Measurements from ENCODE around the gene ZNF682.
A peak's percentile ranks its signal among the peaks of the same experiment; 100 is the strongest.
"Not testable (repeated sequence)": the region's sequence is repeated elsewhere in the genome, so short reads cannot be mapped to it uniquely, and the experiment has no call there.

Gene ZNF682

GRCh38 chr19:20077791-20078463 is 38.6 kb upstream of the ZNF682 start, which contains the start of gene ZNF90:
TSS of gene ZNF90 (plus strand) at chr19:20078000. CDS start at chr19:20078133, 133 bp downstream.
- ChIA-PET POLR2A (no interaction called here), CTCF (interaction anchor here (1.0 kb wide), 1 partner anchor 80 kb away, joined by 3 read pairs; no protein-coding TSS in a partner anchor)
- H3K4me1 ChIP-seq (ENCODE audit: control extremely low read depth in 1 of 4, control insufficient read depth in 4 of 4, insufficient read depth in 4 of 4, low read length in 3 of 4): peaks cover 3 to 17% (median 8%) of the 10 kb centered on the region in 4 experiments
- WGBS (ENCODE audit: insufficient coverage): 1% methylated on average over 23 of the region's 28 CpGs
- H3K4me3 ChIP-seq (ENCODE audit: control insufficient read depth in 1 of 7, extremely low read depth in 1 of 7, insufficient read depth in 4 of 7, low read depth in 2 of 7, low read length in 6 of 7): peak within 1 kb of the TSS; percentile 63 to 89 (median 79)
- H3K27me3 ChIP-seq (replicated peaks in 2 of 5; ENCODE audit: control insufficient read depth in 4 of 5, insufficient read depth in 5 of 5, low read length in 4 of 5): no peaks in the 10 kb centered on the region
- peaks cover 2 to 15% (median 8%) of the 10 kb centered on the region in 4 experiments for H3K36me3 ChIP-seq (ENCODE audit: control insufficient read depth in 4 of 4, insufficient read depth in 4 of 4, low read length in 3 of 4)
- peaks cover 0 to 16% (median 6%) of the 10 kb centered on the region in 5 experiments for H3K9me3 ChIP-seq (ENCODE audit: control extremely low read depth in 1 of 5, control insufficient read depth in 4 of 5, insufficient read depth in 2 of 5, low read depth in 1 of 5, low read length in 4 of 5)
- DNase-seq: peak; percentile 96 to 99 (median 99)
- H3K27ac ChIP-seq (ENCODE audit: insufficient read depth in 1 of 2, low read depth in 1 of 2, low read length in 2 of 2, poor library complexity in 1 of 2, severe bottlenecking in 2 of 2): peak within 1 kb of the TSS in 1 of 2 experiments; percentile 30

GRCh38 chr19:20072936-20073335 is 33.6 kb upstream of the ZNF682 start:
- H3K4me1 ChIP-seq (ENCODE audit: control extremely low read depth in 1 of 4, control insufficient read depth in 4 of 4, insufficient read depth in 4 of 4, low read length in 3 of 4): peaks cover 0 to 1% (median under 1%) of the 10 kb centered on the region in 4 experiments
- no peak overlapping the region for H3K4me3 ChIP-seq (ENCODE audit: control insufficient read depth in 1 of 7, extremely low read depth in 1 of 7, insufficient read depth in 4 of 7, low read depth in 2 of 7, low read length in 6 of 7)
- POLR2A ChIA-PET: no interaction called here
- WGBS (ENCODE audit: insufficient coverage): 100% methylated on average over 2 of the region's 5 CpGs
- H3K9me3 ChIP-seq (ENCODE audit: control extremely low read depth in 1 of 5, control insufficient read depth in 4 of 5, insufficient read depth in 2 of 5, low read depth in 1 of 5, low read length in 4 of 5): peaks cover 3 to 18% (median 10%) of the 10 kb centered on the region in 5 experiments
- H3K36me3 ChIP-seq (ENCODE audit: control insufficient read depth in 4 of 4, insufficient read depth in 4 of 4, low read length in 3 of 4): no peaks in the 10 kb centered on the region
- no peak for DNase-seq
- H3K27me3 ChIP-seq (replicated peaks in 2 of 5; ENCODE audit: control insufficient read depth in 4 of 5, insufficient read depth in 5 of 5, low read length in 4 of 5): peaks cover 0 to 7% (median 4%) of the 10 kb centered on the region in 5 experiments
- CTCF ChIA-PET: no interaction called here
- no peak overlapping the region for H3K27ac ChIP-seq (ENCODE audit: insufficient read depth in 1 of 2, low read depth in 1 of 2, low read length in 2 of 2, poor library complexity in 1 of 2, severe bottlenecking in 2 of 2)

DNA sequence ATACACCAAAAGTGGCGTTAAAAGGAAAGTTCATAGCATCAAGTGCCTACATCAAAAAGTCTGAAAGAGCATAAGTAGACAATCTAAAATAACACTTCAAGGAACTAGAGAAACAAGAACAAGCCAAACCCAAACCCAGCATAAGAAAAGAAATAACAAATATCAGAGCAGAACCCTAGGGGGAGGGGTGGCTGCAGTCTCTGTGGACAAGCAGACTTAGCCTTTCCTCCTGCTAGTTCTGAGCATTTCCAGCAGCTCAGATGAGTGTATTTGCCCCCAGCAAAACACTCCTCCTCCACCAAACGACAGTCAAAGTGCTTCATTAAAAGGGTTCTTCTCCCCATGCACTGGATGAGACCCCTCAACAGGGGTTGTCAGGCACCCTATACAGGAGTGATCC is 31.4 kb upstream of the ZNF682 start:
- no peaks in the 10 kb centered on the region for H3K4me1 ChIP-seq (ENCODE audit: control extremely low read depth in 1 of 4, control insufficient read depth in 4 of 4, insufficient read depth in 4 of 4, low read length in 3 of 4)
- H3K36me3 ChIP-seq (ENCODE audit: control insufficient read depth in 4 of 4, insufficient read depth in 4 of 4, low read length in 3 of 4): no peaks in the 10 kb centered on the region
- WGBS (ENCODE audit: insufficient coverage): 60% methylated on average over 1 of the region's 2 CpGs
- ChIA-PET CTCF (interaction anchor here (1.4 kb wide), 1 partner anchor 16 kb away, joined by 3 read pairs; no protein-coding TSS in a partner anchor), POLR2A (no interaction called here)
- H3K4me3 ChIP-seq (ENCODE audit: control insufficient read depth in 1 of 7, extremely low read depth in 1 of 7, insufficient read depth in 4 of 7, low read depth in 2 of 7, low read length in 6 of 7): no peak overlapping the region
- DNase-seq: no peak
- no peak overlapping the region for H3K27ac ChIP-seq (ENCODE audit: insufficient read depth in 1 of 2, low read depth in 1 of 2, low read length in 2 of 2, poor library complexity in 1 of 2, severe bottlenecking in 2 of 2)
- peaks cover 0 to 15% (median 5%) of the 10 kb centered on the region in 5 experiments for H3K27me3 ChIP-seq (replicated peaks in 2 of 5; ENCODE audit: control insufficient read depth in 4 of 5, insufficient read depth in 5 of 5, low read length in 4 of 5)
- H3K9me3 ChIP-seq (ENCODE audit: control extremely low read depth in 1 of 5, control insufficient read depth in 4 of 5, insufficient read depth in 2 of 5, low read depth in 1 of 5, low read length in 4 of 5): peaks cover 3 to 27% (median 13%) of the 10 kb centered on the region in 5 experiments

DNA sequence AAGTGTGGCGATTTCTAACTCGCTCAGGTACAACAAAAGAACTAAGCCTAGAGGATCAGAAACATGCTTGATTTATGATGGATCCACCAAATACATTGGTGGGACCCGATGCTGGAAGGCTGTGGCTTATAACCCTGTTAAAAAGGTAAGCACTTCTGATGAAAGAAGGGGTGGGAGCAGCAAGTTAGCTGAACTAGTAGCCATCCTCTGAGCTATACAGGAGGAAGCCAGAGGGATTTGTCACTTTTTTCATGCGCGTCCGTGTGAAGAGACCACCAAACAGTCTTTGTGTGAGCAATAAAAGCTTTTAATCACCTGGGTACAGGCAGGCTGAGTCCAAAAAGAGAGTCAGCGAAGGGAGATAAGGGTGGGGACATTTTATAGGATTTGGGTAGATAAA is 29.3 kb upstream of the ZNF682 start:
- H3K4me1 ChIP-seq (ENCODE audit: control extremely low read depth in 1 of 4, control insufficient read depth in 4 of 4, insufficient read depth in 4 of 4, low read length in 3 of 4); H3K27ac ChIP-seq (ENCODE audit: insufficient read depth in 1 of 2, low read depth in 1 of 2, low read length in 2 of 2, poor library complexity in 1 of 2, severe bottlenecking in 2 of 2); POLR2A ChIA-PET; H3K36me3 ChIP-seq (ENCODE audit: control insufficient read depth in 4 of 4, insufficient read depth in 4 of 4, low read length in 3 of 4); H3K4me3 ChIP-seq (ENCODE audit: control insufficient read depth in 1 of 7, extremely low read depth in 1 of 7, insufficient read depth in 4 of 7, low read depth in 2 of 7, low read length in 6 of 7); CTCF ChIA-PET; DNase-seq: not testable (repeated sequence)
- Histone ChIP-seq H3K27me3 (replicated peaks in 2 of 5; ENCODE audit: control insufficient read depth in 4 of 5, insufficient read depth in 5 of 5, low read length in 4 of 5) (peaks cover 0 to 15% (median 5%) of the 10 kb centered on the region in 5 experiments), H3K9me3 (ENCODE audit: control extremely low read depth in 1 of 5, control insufficient read depth in 4 of 5, insufficient read depth in 2 of 5, low read depth in 1 of 5, low read length in 4 of 5) (peaks cover 3 to 27% (median 13%) of the 10 kb centered on the region in 5 experiments)
- WGBS (ENCODE audit: insufficient coverage): 31% methylated on average over 6 of the region's 7 CpGs

- 16% methylated on average over 9 of the region's 9 CpGs for WGBS (ENCODE audit: insufficient coverage)
- DNase-seq: no peak
- ChIA-PET CTCF (no interaction called here), POLR2A (no interaction called here)
- Histone ChIP-seq H3K9me3 (ENCODE audit: control extremely low read depth in 1 of 5, control insufficient read depth in 4 of 5, insufficient read depth in 2 of 5, low read depth in 1 of 5, low read length in 4 of 5) (peaks cover 3 to 27% (median 13%) of the 10 kb centered on the region in 5 experiments), H3K27me3 (replicated peaks in 2 of 5; ENCODE audit: control insufficient read depth in 4 of 5, insufficient read depth in 5 of 5, low read length in 4 of 5) (peaks cover 0 to 15% (median 5%) of the 10 kb centered on the region in 5 experiments), H3K27ac (ENCODE audit: insufficient read depth in 1 of 2, low read depth in 1 of 2, low read length in 2 of 2, poor library complexity in 1 of 2, severe bottlenecking in 2 of 2) (no peak overlapping the region), H3K36me3 (ENCODE audit: control insufficient read depth in 4 of 4, insufficient read depth in 4 of 4, low read length in 3 of 4) (no peaks in the 10 kb centered on the region), H3K4me3 (ENCODE audit: control insufficient read depth in 1 of 7, extremely low read depth in 1 of 7, insufficient read depth in 4 of 7, low read depth in 2 of 7, low read length in 6 of 7) (no peak overlapping the region), H3K4me1 (ENCODE audit: control extremely low read depth in 1 of 4, control insufficient read depth in 4 of 4, insufficient read depth in 4 of 4, low read length in 3 of 4) (no peaks in the 10 kb centered on the region)
These were observed 28.6 kb upstream of the ZNF682 start for GRCh38 chr19:20067943-20068342.

DNA sequence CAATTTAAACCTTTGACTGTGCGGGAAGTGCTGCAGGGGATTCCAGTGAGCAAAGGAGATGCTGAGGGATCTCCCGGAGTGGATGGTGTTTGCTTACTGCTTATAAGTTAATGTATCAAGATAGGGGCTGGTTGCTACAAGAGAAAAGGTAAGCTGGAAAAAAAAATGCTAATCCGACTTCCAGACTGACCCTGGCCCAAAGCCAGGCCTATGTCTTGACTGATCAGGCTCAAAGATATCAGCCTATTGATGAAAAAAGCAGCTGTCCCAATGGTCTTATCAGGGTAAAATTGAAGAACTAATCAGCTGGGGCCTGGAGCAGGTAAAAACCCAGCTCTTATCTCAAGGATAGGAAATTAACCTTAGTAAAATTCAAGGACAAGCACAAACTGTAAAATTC is 27.6 kb upstream of the ZNF682 start:
- H3K27me3 ChIP-seq (replicated peaks in 2 of 5; ENCODE audit: control insufficient read depth in 4 of 5, insufficient read depth in 5 of 5, low read length in 4 of 5): peaks cover 0 to 15% (median 5%) of the 10 kb centered on the region in 5 experiments
- H3K4me3 ChIP-seq (ENCODE audit: control insufficient read depth in 1 of 7, extremely low read depth in 1 of 7, insufficient read depth in 4 of 7, low read depth in 2 of 7, low read length in 6 of 7): no peak overlapping the region
- WGBS (ENCODE audit: insufficient coverage): 92% methylated on average over 2 of the region's 3 CpGs
- peaks cover 3 to 27% (median 13%) of the 10 kb centered on the region in 5 experiments for H3K9me3 ChIP-seq (ENCODE audit: control extremely low read depth in 1 of 5, control insufficient read depth in 4 of 5, insufficient read depth in 2 of 5, low read depth in 1 of 5, low read length in 4 of 5)
- POLR2A ChIA-PET: interaction anchor here (0.7 kb wide), 1 partner anchor 20 kb away, joined by 4 read pairs; no protein-coding TSS in a partner anchor
- H3K27ac ChIP-seq (ENCODE audit: insufficient read depth in 1 of 2, low read depth in 1 of 2, low read length in 2 of 2, poor library complexity in 1 of 2, severe bottlenecking in 2 of 2): no peak overlapping the region
- no peak for DNase-seq
- CTCF ChIA-PET: no interaction called here
- no peaks in the 10 kb centered on the region for H3K36me3 ChIP-seq (ENCODE audit: control insufficient read depth in 4 of 4, insufficient read depth in 4 of 4, low read length in 3 of 4)
- H3K4me1 ChIP-seq (ENCODE audit: control extremely low read depth in 1 of 4, control insufficient read depth in 4 of 4, insufficient read depth in 4 of 4, low read length in 3 of 4): no peaks in the 10 kb centered on the region

GRCh38 chr19:20060282-20060681 is 21.0 kb upstream of the ZNF682 start:
- no CpG with 5 or more reads among the region's 1 CpG for WGBS (ENCODE audit: insufficient coverage)
- POLR2A ChIA-PET: no interaction called here

More at GRCh38 chr19:20060282-20060681, 21.0 kb upstream of the ZNF682 start:
- no peaks in the 10 kb centered on the region for H3K27me3 ChIP-seq (replicated peaks in 2 of 5; ENCODE audit: control insufficient read depth in 4 of 5, insufficient read depth in 5 of 5, low read length in 4 of 5)
- H3K9me3 ChIP-seq (ENCODE audit: control extremely low read depth in 1 of 5, control insufficient read depth in 4 of 5, insufficient read depth in 2 of 5, low read depth in 1 of 5, low read length in 4 of 5): no peaks in the 10 kb centered on the region
- H3K27ac ChIP-seq (ENCODE audit: insufficient read depth in 1 of 2, low read depth in 1 of 2, low read length in 2 of 2, poor library complexity in 1 of 2, severe bottlenecking in 2 of 2): no peak overlapping the region
- H3K36me3 ChIP-seq (ENCODE audit: control insufficient read depth in 4 of 4, insufficient read depth in 4 of 4, low read length in 3 of 4): no peaks in the 10 kb centered on the region
- H3K4me3 ChIP-seq (ENCODE audit: control insufficient read depth in 1 of 7, extremely low read depth in 1 of 7, insufficient read depth in 4 of 7, low read depth in 2 of 7, low read length in 6 of 7): no peak overlapping the region
- H3K4me1 ChIP-seq (ENCODE audit: control extremely low read depth in 1 of 4, control insufficient read depth in 4 of 4, insufficient read depth in 4 of 4, low read length in 3 of 4): no peaks in the 10 kb centered on the region
- DNase-seq: no peak
- CTCF ChIA-PET: no interaction called here
